MCF 10A (cell line): ENCODE results near the gene WDR88. TPM values are rescaled to one million over a fixed set of nuclear protein-coding genes. Genes with fewer than 3 reads are reported as not detected.
"Not testable (repeated sequence)": the region's sequence is repeated elsewhere in the genome, so short reads cannot be mapped to it uniquely, and the experiment has no call there.

ENCODE experiments used
- BruUV-seq: library from RNA; stranded (reverse); fragments of 400-500 nt; replicated peaks from 2 replicates; lab custom pipeline; 2021; lab: Mats Ljungman, UMichigan
- CTCF ChIA-PET: fragments of 300-600 bp; sonication (Branson Sonifier 250); formaldehyde crosslinking; extraction: SDS; loops from one replicate; lab custom pipeline; 2021; ENCODE audit warnings: antibody characterized with exemption, inconsistent platforms; lab: Yijun Ruan, JAX
- POLR2A ChIA-PET: fragments of 300-600, 350-650 bp; sonication (Branson Sonifier 250); formaldehyde crosslinking; extraction: SDS; loops from one replicate; lab custom pipeline; 2020; ENCODE audit warnings: antibody characterized with exemption, inconsistent platforms; lab: Yijun Ruan, JAX
- DNase-seq: peaks from one replicate; pipeline ENCODE4 v3.0.0-alpha.2; 2018; ENCODE audit not compliant: unreplicated experiment
- H3K27ac Mint-ChIP-seq: one replicate; pipeline ENCODE4 v1.8.0; 2022; ENCODE audit warnings: mild to moderate bottlenecking, low read depth, mixed read lengths; ENCODE audit not compliant: unreplicated experiment
- H3K27me3 Mint-ChIP-seq: one replicate; pipeline ENCODE4 v1.8.0; 2022; ENCODE audit warnings: mixed read lengths; ENCODE audit not compliant: insufficient read depth, unreplicated experiment
- H3K36me3 Mint-ChIP-seq: one replicate; pipeline ENCODE4 v1.8.0; 2022; ENCODE audit warnings: mild to moderate bottlenecking, moderate library complexity, mixed read lengths; ENCODE audit not compliant: insufficient read depth, unreplicated experiment
- H3K4me1 Mint-ChIP-seq: one replicate; pipeline ENCODE4 v1.8.0; 2022; ENCODE audit warnings: mixed read lengths; ENCODE audit not compliant: insufficient read depth, unreplicated experiment
- H3K4me3 Mint-ChIP-seq: one replicate; pipeline ENCODE4 v1.8.0; 2022; ENCODE audit warnings: mild to moderate bottlenecking, moderate library complexity, mixed read lengths; ENCODE audit not compliant: unreplicated experiment
- H3K9me3 Mint-ChIP-seq: one replicate; pipeline ENCODE4 v1.8.0; 2022; ENCODE audit warnings: mixed read lengths; ENCODE audit not compliant: unreplicated experiment
- CTCF ChIP-seq: fragments of 200-600 bp; IDR thresholded peaks from one replicate; pipeline ENCODE4 v1.8.0; 2022; ENCODE audit warnings: antibody characterized with exemption, mild to moderate bottlenecking; ENCODE audit not compliant: unreplicated experiment
- intact Hi-C: fragments of 100-400 bp; cut with micrococcal nuclease; formaldehyde crosslinking; loops from 2 replicates; pipeline ENCODE4 v1.14.1; 2022
- total RNA-seq: library from RNA; stranded (reverse); gene quantifications from 2 replicates; pipeline ENCODE4 v1.2.3, GENCODE V29; 2022

The WDR88 gene
- total RNA-seq, 1 experiment from 2014 or later, result not detected

GRCh38 chr19:33147538-33147937 lies 15.6 kb downstream of the WDR88 start:
- Mint-ChIP-seq H3K36me3 (peaks cover 6% of the 10 kb centered on the region), H3K4me1 (peaks cover 6% of the 10 kb centered on the region), H3K9me3 (no peaks in the 10 kb centered on the region), H3K27me3 (no peaks in the 10 kb centered on the region), H3K27ac (no peak overlapping the region), H3K4me3 (no peak overlapping the region)
- ChIA-PET POLR2A (no interaction called here), CTCF (interaction anchor here (0.6 to 0.9 kb wide), 6 partner anchors 13 to 624 kb away, joined by 3 to 4 read pairs (median 3); partner anchors contain the start of gene WDR88)
- no peak for TF ChIP-seq CTCF
- intact Hi-C loops, result no loop called here
- BruUV-seq, result no TSS peak
- no peak for DNase-seq

GRCh38 chr19:33150852-33151518 lies 19.1 kb downstream of the WDR88 start:
- TF ChIP-seq CTCF, result no peak
- H3K27me3 Mint-ChIP-seq, result no peaks in the 10 kb centered on the region
- no peak overlapping the region for H3K4me3 Mint-ChIP-seq
- no peaks in the 10 kb centered on the region for H3K4me1 Mint-ChIP-seq
- ChIA-PET POLR2A (interaction anchor here (0.6 to 1.9 kb wide), 2 partner anchors 26 to 27 kb away, joined by 3 to 5 read pairs; no protein-coding TSS in a partner anchor), CTCF (interaction anchor here (1.4 kb wide), 1 partner anchor 14 kb away, joined by 5 read pairs; no protein-coding TSS in a partner anchor)
- no peak for DNase-seq
- peaks cover 6% of the 10 kb centered on the region for H3K36me3 Mint-ChIP-seq
- H3K27ac Mint-ChIP-seq, result no peak overlapping the region
- H3K9me3 Mint-ChIP-seq, result no peaks in the 10 kb centered on the region
- no TSS peak for BruUV-seq
- intact Hi-C loops, result no loop called here

- no peak overlapping the region for H3K27ac Mint-ChIP-seq
Measured at GRCh38 chr19:33152176-33152575, 20.3 kb downstream of the WDR88 start.

GRCh38 chr19:33152625-33153024 lies 20.7 kb downstream of the WDR88 start:
- H3K4me3 Mint-ChIP-seq, DNase-seq, POLR2A ChIA-PET, H3K27ac Mint-ChIP-seq, H3K27me3 Mint-ChIP-seq, H3K36me3 Mint-ChIP-seq, BruUV-seq, H3K9me3 Mint-ChIP-seq, intact Hi-C loops, H3K4me1 Mint-ChIP-seq: not testable (repeated sequence)
- CTCF ChIA-PET, result interaction anchor here (1.8 kb wide), 1 partner anchor 24 kb away, joined by 4 read pairs; no protein-coding TSS in a partner anchor

More at GRCh38 chr19:33152176-33152575, 20.3 kb downstream of the WDR88 start:
- ChIA-PET CTCF (interaction anchor here (0.6 to 1.8 kb wide), 3 partner anchors 25 to 259 kb away, joined by 3 to 4 read pairs (median 3); no protein-coding TSS in a partner anchor), POLR2A (interaction anchor here (1.9 kb wide), 1 partner anchor 24 kb away, joined by 5 read pairs; no protein-coding TSS in a partner anchor)
- H3K27me3 Mint-ChIP-seq, result no peaks in the 10 kb centered on the region
- intact Hi-C loops, result no loop called here
- H3K4me1 Mint-ChIP-seq, result no peaks in the 10 kb centered on the region
- DNase-seq, result no peak
- BruUV-seq, result no TSS peak
- no peaks in the 10 kb centered on the region for H3K9me3 Mint-ChIP-seq
- peaks cover 6% of the 10 kb centered on the region for H3K36me3 Mint-ChIP-seq
- no peak for TF ChIP-seq CTCF
- H3K4me3 Mint-ChIP-seq, result no peak overlapping the region

- BruUV-seq, H3K27me3 Mint-ChIP-seq, H3K36me3 Mint-ChIP-seq, intact Hi-C loops, POLR2A ChIA-PET, H3K27ac Mint-ChIP-seq, H3K4me1 Mint-ChIP-seq, H3K4me3 Mint-ChIP-seq, H3K9me3 Mint-ChIP-seq, CTCF ChIA-PET, DNase-seq: not testable (repeated sequence)
Measured at GRCh38 chr19:33154313-33154712, 22.4 kb downstream of the WDR88 start.
